Kidney tubule cell (primary cell): ENCODE results near the gene COL18A1.
A peak's percentile ranks its signal among the peaks of the same experiment; 100 is the strongest.

Experiments used
- DNase-seq: peaks from one replicate; pipeline ENCODE4 v3.0.0-alpha.2; 2018; ENCODE audit warnings: low spot score

The COL18A1 gene

DNA sequence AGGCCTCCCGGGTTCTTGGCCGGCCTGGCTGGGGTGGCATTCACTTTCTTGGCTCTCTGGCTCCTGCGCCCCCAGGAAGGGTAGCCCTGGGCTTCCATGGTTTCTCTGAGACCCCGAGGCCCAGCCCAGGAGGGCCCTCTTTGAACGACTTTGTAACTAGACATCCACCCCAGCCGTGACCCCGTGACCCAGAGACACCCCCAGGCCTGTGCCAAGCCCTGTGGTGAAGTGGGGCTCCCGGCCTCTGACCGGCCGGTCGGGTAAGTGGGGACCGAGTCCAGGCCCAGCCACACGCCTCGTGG lies 64.0 kb downstream of the COL18A1 start:
- no peak for DNase-seq

- DNase-seq = peak; percentile 43
Measured at GRCh38 chr21:45469273-45470086, 64.5 kb downstream of the COL18A1 start.

DNA sequence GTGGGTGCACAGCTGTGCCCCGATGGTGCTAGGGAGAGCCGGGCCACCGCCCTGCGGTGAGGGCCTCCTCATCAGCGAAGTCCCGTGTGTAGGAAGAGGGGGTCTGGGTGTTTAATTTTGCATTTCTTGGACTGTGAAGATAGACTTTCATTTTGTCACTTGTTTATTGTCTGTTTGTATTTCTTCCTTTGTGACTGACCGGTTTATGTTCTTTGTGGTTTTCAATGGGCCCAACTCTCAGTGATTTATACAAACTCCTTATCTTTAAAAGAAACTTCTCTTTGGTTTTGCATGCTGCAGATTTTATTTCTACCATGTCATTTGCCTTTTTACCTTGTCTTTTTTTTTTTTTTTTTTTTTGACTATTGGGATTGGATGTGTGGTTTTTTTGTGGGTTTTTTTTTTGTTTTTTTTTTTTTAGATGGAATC lies 65.1 kb downstream of the COL18A1 start:
- DNase-seq = no peak

- peak; percentile 73 for DNase-seq
Measured at GRCh38 chr21:45470773-45471524, 66.0 kb downstream of the COL18A1 start.

DNA sequence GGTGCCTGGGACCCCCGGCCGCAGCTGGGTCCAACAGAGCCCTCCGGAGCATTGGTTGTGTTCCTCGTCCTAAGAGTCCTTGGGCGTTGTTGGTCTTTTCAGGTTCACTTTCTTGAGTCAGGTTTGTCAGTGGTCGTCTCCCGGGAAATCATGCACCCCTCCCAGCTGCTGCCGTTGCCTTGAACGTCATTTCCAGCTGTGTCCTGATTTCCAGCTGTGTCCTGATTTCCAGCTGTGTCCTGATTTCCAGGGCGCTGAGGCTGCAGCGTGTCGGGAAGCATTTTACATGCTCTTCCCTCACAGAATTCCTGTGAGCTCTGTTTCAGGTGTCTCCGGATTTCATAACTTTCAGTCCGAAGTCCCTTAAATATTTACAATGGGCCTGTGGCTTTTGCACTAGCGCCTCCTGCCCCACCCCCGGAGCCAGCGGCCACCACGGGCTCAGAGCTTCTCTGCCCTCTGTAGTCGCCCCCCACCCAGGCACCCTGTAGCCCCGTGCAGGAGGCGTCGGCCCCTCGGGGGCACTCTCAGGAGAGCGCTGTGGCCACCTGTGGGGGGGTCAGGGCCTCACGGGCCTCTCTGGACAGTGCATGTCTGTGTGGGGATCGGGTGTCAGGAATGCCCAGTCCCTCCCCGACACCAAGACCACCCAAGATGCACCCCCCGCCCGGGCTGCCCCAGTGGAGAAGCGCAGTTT lies 66.7 kb downstream of the COL18A1 start:
- DNase-seq = no peak

DNA sequence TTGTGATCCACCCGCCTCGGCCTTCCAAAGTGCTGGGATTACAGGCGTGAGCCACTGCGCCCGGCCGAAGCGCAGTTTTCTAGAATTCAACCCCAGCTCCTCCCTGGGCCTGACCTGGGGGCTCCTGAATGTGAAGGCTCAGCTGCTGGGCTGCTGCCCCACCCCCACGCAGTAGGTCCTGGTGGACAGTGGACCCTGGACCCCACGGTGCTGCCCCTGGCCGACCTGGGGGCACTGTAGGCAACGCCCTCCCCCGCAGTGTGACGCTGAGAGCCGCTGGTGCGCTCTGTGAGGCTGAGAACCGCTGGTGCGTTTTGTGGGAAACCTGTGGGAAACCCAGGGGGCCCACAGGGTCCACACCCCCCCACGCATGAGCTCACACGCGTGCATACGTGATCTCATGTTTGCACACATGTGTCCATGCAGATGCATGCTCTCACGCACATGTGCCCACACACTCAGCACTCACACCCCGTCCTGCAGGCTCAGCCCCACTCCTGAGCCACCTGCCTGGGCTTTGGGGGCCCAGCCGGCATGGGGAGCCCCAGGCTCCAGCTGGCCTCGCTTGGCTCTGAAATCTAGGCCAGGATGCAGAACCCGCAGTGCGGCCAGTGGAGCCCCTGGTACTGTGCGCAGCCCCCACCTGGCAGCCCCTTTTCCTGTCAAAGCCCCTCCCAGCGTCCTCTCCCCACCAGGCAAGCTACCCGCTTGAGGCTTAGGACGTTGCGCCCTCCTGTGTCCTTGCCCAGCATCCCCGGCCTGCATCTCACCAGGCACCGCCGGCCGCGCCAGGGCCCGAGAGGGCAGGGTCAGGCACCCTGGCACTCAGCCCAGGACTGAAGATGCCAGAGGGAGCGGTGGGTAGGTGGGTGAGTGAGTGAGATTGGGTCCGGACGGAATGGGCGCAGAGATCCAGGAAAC lies 67.7 kb downstream of the COL18A1 start:
- DNase-seq = no peak

GRCh38 chr21:45473496-45474322 lies 68.7 kb downstream of the COL18A1 start:
- no peak for DNase-seq

GRCh38 chr21:45474323-45474950 lies 69.5 kb downstream of the COL18A1 start:
- DNase-seq = no peak

- no peak for DNase-seq
Measured at GRCh38 chr21:45475004-45475685, 70.2 kb downstream of the COL18A1 start.

GRCh38 chr21:45475797-45476570 lies 71.0 kb downstream of the COL18A1 start:
- DNase-seq = no peak

GRCh38 chr21:45476582-45476981 lies 71.6 kb downstream of the COL18A1 start:
- no peak for DNase-seq

- no peak for DNase-seq
Measured at GRCh38 chr21:45477176-45478114, 72.5 kb downstream of the COL18A1 start.

- peak; percentile 40 for DNase-seq
Measured at GRCh38 chr21:45478115-45478801, 73.3 kb downstream of the COL18A1 start.

DNA sequence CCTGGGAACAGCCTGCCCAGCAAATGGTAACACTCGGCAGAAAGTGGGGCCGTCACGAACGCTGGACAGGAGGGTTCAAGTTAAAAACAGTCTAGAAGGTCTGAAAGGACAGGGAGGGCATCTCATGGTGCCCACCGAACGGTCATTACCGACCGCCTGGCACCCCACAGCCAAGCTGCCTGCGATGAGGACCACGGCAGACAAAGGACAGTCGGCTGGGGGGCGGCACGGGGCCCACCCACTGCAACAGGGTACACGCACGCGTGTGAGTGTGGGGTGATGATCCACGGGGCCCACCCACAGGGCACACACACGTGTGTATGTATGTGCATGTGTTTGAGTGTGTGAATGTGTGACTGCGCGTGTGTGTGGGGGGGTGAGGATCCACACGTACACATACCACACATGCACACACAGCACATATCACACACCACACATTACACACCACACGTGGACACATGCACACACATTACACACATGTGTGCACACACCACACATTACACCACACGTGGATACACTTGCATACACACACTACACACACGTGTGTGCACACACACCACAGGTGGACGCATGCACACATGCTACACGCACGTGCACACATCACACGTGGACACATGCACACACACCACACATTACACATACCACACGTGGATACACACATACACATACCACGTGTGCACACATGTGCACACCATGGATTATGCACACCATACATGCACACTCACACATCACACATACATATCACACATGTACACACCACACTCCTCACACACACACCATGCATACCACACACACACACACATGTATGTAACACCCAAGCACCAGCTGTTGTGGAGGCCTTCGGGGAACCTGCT lies 74.1 kb downstream of the COL18A1 start:
- DNase-seq = no peak

DNA sequence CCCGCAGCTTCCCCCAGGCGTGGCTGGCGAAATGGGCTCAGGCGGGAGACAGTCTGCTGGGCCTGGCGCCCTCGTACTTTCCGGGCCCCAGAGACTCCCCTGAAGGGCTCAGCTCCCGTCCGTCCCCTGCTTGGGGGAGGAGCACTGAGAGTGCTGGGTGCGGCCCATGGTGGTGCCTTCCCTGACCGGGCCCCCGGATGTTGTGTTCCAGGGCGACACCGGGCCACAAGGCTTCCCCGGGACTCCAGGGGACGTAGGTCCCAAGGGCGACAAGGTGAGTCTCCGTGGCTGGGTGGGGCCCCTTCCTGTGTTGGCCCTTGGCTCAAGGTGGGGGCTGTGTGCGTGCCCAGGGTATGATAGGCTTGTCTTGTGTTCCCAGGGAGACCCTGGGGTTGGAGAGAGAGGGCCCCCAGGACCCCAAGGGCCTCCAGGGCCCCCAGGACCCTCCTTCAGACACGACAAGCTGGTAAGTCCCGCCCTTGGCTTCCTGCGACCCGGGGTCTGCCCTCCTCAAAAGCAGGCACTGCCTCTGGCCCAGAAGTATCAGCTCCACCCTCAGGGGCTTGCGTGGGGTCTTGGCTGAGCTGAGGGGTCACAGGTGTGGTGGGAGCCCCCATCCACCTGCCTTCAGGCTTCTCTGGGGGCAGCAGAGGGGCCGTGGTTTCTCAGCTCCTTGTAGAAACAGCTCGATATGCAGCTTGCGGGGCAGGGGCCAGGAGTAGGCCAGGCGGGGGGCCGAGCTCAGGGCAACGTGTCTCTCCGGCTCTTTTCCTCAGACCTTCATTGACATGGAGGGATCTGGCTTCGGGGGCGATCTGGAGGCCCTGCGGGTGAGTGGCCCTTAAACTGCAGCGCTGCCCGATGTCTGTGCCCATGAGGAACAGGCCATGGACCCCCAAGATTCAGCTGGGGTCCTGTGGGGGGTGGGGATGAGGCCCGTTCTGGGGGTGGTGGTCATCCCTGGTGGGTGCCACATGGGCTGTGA lies 75.0 kb downstream of the COL18A1 start:
- no peak for DNase-seq
